Suppressor macrophage treated with lipopolysaccharide for 1 hour (primary cell): ENCODE data around the gene SMYD3.
A peak's percentile ranks its signal among the peaks of the same experiment; 100 is the strongest.

Experiments used
- DNase-seq, 3 donors: peaks; one replicate each; pipeline ENCODE4 v3.0.0-alpha.2; 2020 to 2022

SMYD3 gene

GRCh38 chr1:246506674-246507481 lies at the start of gene SMYD3:
Gene SMYD3, minus strand, starts transcription at chr1:246507279.
- DNase-seq = peak; percentile 80 to 93 (median 92)

DNA sequence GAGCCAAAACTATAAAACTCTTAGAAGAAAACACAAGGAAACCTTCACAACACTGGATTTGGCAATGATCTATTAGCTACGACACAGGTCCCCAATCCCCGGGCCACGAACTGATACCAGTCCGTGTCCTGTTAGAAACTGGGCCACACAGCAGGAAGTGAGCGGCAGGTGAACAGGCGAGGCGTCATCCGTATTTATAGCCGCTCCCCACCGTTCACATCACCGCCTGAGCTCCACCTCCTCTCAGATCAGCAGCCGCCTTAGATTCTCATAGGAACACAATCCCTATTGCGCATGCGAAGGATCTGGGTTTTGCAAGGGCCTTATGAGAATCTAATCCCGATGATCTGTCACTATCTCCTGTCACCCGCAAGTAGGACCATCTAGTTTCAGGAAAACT lies 47.1 kb upstream of the SMYD3 start:
- DNase-seq = no peak

- no peak for DNase-seq
Observed at GRCh38 chr1:246552110-246552509, 45.0 kb upstream of the SMYD3 start.

DNA sequence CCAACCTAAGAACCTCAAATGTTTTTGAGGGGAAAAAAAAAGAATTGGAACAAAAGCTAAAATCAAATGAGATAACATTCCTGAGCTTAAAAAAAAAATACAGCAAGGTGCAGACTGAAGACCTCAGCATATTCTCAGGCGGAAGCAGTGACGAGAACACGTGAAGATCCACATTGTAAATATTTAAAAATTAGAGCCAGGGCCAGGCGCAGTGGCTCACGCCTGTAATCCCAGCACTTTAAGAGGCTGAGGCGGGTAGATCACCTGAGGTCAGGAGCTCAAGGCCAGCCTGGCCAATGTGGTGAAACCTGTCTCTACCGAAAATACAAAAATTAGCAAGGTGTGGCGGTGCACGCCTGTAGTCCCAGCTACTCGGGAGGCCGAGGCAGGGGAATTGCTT lies 43.3 kb upstream of the SMYD3 start:
- DNase-seq = no peak

DNA sequence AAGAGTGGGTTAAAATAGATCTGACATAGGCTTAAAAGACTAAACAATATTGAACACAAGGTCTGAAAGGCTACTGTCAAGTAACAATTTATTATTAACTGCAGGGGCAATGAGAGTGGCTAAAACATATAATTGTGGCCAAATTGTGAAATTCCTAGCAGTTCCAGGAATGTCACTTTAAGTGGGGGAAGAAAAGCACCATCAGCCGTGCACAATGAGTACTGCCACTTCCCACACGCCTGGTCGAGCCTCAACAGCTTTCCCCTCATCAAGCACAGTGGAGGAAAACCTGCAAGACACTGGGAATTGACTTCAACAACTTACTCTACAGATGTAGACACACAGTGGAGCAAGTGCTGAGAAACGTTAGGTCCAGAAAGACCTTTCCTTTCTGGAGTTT lies 42.6 kb upstream of the SMYD3 start:
- no peak for DNase-seq

- no peak for DNase-seq
Observed at GRCh38 chr1:246544001-246544400, 36.9 kb upstream of the SMYD3 start.

- DNase-seq = no peak
Observed at GRCh38 chr1:246540738-246541491, 33.8 kb upstream of the SMYD3 start.

DNA sequence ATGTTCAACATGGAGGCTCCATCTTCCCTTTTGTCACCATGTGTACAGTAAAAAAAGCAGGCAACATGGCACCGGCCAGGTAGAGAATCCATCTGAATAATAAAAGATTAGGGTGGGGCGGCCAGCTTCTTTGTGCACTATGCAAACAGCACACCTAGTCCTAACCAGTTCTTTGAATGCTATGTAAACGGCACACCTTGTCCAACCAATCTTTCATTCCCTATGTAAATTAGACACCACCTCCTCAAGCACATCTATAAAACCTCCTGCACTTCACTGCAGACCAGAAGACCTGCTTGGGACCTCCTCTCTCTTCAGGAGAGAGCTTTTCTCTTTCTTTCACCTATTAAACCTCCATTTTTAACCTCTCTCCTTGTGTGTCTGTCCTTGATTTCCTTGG lies 30.8 kb upstream of the SMYD3 start:
- DNase-seq = no peak

DNA sequence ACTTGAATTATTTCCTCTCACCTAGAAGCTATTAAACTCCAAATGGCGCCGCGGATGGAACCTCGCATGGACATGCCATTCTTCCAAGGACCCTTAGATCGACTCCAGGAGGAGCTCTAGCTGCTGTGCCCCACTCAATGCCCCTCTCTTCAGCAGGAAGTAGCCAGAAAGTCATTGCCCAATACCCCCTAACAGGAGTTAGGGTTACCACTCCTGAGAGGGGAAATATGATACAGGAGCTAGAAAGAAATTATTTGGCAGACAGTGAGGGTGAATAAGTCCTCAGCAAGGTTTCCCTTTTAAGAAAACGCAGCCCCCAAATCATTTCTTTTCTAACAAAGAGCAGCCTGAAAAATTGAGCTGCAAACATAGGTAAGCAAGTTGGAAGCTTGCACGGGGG lies 30.4 kb upstream of the SMYD3 start:
- DNase-seq = no peak

GRCh38 chr1:246534114-246534513 lies 27.0 kb upstream of the SMYD3 start:
- no peak for DNase-seq

DNA sequence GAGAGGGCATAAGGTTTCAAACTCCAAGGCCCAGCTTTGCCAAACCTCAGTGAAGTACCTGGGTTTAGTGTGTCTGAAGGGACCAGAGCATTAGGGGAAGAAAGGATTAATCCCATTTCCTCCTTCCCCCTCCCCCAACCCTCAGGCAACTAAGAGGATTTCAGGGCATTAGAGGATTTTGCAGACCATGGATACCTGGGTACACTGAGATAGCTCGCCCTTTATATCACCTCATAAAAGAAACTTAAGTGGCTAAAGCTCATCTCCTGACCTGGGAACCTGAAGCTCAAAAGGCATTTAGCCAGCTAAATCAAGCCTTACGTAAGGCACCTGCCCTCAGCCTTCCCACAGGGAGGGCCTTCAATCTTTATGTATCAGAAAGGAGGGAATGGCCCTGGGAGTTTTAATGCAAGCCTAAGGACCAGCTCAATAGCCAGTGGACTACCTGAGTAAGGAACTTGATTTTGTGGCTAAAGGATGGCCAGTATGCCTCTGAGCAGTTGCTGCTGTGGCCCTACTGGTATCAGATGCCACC lies 26.4 kb upstream of the SMYD3 start:
- no peak for DNase-seq

DNA sequence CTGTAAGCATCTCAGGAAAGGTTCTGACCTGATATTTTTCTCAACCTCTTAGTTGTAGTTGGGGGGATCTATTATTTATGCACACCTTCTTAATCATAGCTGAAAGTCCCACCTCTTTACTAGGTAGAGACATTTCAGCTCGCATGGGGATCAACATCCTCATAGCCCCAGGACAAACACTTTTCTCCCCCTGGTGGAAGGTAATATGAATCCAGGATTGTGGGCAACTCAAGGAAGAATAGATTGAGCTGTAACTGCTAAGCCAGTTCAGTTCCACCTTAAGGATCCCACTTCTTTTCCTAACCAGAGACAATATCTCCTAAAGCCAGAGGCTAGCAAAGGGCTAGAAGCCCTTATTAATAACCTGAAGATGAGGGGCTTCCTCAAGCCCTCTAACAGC lies 25.4 kb upstream of the SMYD3 start:
- DNase-seq = no peak

DNA sequence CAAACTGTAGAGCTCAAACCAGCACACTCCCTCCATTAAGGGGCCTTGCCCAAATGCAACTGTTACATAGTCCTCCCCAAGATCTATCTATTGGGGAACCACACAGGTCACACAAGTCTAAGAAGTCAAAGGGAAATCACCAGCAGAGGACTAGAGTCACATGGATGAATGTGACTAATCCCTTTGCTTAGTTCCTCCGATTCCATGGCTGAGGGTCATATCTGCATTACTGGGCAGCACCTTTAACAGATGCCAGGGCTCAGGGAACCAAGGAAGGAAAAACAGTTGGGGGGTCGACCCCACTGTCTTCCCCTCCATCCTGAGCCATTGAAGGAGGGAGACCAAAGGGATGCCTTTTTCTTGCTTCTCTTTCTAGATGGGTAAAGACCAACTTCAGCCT lies 23.4 kb upstream of the SMYD3 start:
- DNase-seq = peak in 1 of 3 donors; percentile 4

- no peak for DNase-seq
Observed at GRCh38 chr1:246528933-246529731, 22.1 kb upstream of the SMYD3 start.

DNA sequence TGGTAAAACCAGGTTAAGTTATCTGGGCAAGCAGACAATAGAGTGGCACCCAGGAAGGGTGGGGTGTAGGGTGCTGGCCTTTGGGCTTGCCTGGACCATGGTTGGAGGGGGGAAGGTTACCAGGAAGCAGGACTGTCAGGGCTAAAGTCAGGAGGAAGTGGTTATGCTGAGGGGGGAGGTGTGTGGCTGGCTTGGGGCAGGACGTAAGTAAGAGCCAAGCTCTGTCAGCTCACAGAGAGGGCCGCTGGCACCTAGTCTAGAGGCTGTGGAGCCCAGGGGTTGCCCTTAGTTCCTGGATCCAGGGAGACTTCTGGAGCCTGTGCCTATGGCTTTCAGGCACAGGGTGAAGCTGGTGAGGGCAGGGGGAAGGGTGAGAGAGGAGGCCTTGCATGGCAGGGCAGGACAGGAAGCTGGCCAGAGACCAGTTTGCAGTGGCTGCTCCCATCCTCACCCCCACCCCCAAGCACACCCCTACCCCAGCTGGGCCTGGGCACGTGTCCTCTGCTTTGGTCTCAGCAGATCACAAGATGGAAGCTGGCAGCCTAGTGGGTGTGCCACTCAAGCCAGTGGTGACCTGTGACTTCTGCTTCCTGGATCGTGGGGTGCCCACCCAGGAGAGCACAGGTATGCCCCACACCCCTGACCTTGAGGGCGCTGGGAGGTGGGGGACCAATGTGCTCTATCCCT lies 20.5 kb upstream of the SMYD3 start:
- DNase-seq = no peak

DNA sequence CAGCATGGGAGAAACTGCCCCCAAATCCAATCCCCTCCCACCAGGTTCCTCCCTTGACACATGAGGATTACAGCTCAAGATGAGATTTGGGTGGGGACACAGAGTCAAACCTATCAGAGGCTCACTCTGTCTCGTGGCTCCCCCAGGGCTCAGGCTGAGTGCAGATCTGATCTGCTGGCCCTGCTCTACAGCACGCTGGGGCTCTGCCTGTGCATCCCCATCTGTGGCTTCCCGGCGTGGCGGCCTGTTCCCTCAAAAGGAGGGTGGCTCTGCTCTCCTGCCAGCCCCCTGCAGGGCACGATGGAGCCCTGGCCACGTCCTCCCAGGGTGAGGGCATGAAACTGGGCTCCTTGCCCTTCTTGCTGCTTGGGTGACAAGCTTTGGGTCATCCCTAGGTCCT lies 19.8 kb upstream of the SMYD3 start:
- DNase-seq = no peak

DNA sequence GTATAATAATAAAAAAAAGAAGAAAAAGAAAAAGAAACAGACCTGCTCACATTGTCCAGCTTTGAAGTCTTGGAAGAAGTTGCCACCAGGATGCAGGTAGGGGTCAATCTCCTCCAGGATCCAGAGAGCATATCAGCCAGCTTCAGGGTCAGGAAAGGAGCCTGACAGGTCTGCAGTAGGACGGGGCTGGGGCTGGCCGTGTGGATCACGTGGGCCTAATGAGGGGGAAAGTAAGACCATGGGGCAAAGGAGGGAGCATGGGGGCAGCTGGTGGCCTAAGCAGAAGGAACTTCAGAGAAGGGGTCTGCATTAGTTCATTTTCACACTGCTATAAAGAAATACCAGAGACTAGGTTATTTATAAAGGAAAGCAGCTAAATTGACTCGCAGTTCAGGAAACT lies 19.3 kb upstream of the SMYD3 start:
- DNase-seq = no peak

DNA sequence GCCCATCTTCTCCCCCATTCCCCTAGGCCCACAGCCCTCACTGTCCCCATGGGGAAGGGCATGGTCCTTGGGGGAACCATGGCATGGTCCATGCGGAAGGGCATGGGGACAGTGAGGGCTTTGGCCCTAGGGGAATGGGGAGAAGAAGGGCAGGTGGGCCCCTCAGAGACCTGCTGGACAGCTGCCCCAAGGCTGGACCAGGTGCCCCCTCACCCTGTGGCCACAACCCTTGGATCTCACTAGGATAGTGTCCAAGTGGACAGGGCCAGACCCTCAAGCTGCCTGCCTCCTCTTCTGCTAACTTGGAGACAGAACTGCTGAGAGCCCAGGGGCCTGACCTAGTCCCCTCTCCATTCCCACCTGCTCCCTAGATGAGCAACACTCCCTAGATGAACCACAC lies 12.4 kb upstream of the SMYD3 start:
- DNase-seq = no peak

GRCh38 chr1:246518456-246519205 lies 11.6 kb upstream of the SMYD3 start:
- DNase-seq = no peak

DNA sequence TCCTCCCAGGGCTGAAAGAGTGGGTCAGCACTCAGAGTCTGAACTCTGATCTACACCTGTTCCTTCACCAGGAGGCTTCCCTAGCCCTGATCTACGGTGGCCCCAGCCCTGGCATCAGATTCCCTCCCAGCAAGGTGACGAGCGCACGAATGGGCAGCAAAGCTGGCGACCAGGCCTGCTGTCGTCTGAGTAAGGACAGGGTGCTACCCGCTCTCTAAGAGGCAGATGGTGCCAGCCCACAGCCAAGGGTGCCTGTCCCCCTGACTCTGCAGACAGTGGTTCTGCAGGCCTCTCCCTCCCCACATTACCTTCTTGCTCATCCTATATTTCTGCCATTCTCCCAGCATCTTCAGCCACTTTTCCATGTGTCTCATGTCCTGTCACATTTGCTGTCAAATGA lies 10.3 kb upstream of the SMYD3 start:
- no peak for DNase-seq

DNA sequence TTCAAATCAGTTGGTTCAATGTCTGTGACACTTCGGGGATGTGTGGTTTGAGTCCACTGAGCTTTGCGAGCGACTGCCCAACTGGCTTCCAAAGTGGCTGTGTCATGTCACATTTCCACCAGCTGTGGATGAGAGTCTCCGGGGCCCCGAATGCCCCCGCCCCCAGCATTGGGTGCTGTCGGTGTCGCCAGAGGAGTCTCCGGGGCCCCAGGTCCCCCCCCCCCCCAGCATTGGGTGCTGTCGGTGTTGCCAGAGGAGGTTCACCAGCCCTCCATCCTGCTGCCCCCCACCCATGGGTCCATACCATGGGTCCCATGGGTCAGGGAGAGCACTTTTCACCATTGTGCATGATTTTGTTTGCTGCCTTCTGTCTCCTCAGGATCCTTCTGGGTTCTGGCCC lies 9.0 kb upstream of the SMYD3 start:
- no peak for DNase-seq
